HepG2 (cell line): ENCODE data around the gene CD40. TPM values are rescaled to one million over a fixed set of nuclear protein-coding genes. Genes with fewer than 3 reads are reported as not detected.

Source experiments
- ATAC-seq: fragments of 200-7000 bp; cut with Tn5 transposase; 3 replicates; pipeline ENCODE4 v1.9.1; 2020; ENCODE audit warnings: mild to moderate bottlenecking, moderate library complexity
- BruUV-seq: library from RNA; stranded (reverse); fragments of 400-500 nt; replicated peaks from 2 replicates; lab custom pipeline; 2021; lab: Mats Ljungman, UMichigan
- CTCF ChIA-PET: fragments of 300-600 bp; formaldehyde crosslinking; extraction: SDS; loops from one replicate; lab custom pipeline; 2021; ENCODE audit warnings: low total read pairs, inconsistent platforms, low intra/inter-chr PET ratio; lab: Yijun Ruan, JAX
- POLR2A ChIA-PET: fragments of 350-600 bp; sonication (Branson Sonifier 250); formaldehyde crosslinking; loops from one replicate; lab custom pipeline; 2020; ENCODE audit warnings: antibody characterized with exemption, inconsistent platforms; lab: Yijun Ruan, JAX
- DNase-seq: peaks from one replicate; pipeline ENCODE4 v3.0.0-alpha.2; 2015; ENCODE audit warnings: low spot score
- FAIRE-seq: peaks from 3 replicates; lab custom pipeline; 2011; peaks lifted over from hg19 to GRCh38; lab: Jason Lieb, UNC
- H2AFZ ChIP-seq: one replicate; pipeline ENCODE4 v1.6.1; 2011; ENCODE audit warnings: low read length, inconsistent platforms
- H3K27ac ChIP-seq: fragments of 300-600 bp; 3 replicates; pipeline ENCODE4 v1.8.0; 2011; ENCODE audit warnings: mixed run types, mild to moderate bottlenecking, mixed read lengths, low read length, inconsistent platforms; ENCODE audit not compliant: insufficient read depth; ENCODE audit errors: extremely low read length
- H3K27me3 ChIP-seq, 2 experiments: fragments of 200-600 bp in 1 of 2; 2 replicates in 1 of 2; 3 replicates in 1 of 2; pipeline versions ENCODE4 v1.6.0 to v1.8.0; 2011; ENCODE audit warnings: low read length in 2 of 2, mild to moderate bottlenecking in 2 of 2, moderate library complexity in 2 of 2, inconsistent platforms in 1 of 2; ENCODE audit not compliant: insufficient read depth in 2 of 2, control insufficient read depth in 1 of 2
- H3K36me3 ChIP-seq, 2 experiments: fragments of 200-600 bp in 1 of 2; replicated peaks in 1 of 2; 2 replicates in 1 of 2; 3 replicates in 1 of 2; pipeline versions ENCODE4 v1.5.1 to v1.8.0; 2011; ENCODE audit warnings: low read length in 2 of 2, inconsistent platforms in 1 of 2; ENCODE audit not compliant: insufficient read depth in 2 of 2, control insufficient read depth in 1 of 2
- H3K4me1 ChIP-seq: 2 replicates; pipeline ENCODE4 v1.5.1; 2012; ENCODE audit warnings: low read length, inconsistent platforms; ENCODE audit not compliant: insufficient read depth
- H3K4me2 ChIP-seq: 2 replicates; pipeline ENCODE4 v1.6.0; 2011; ENCODE audit warnings: low read depth, low read length, inconsistent platforms
- H3K4me3 ChIP-seq, 3 experiments: fragments of 200-600 bp in 1 of 3; sonication (generic), shearing (Covaris generic) in 1 of 3; replicated peaks in 1 of 3; 2 replicates each; pipeline ENCODE4 v1.5.1; 2011 to 2016; ENCODE audit warnings: low read length in 3 of 3, inconsistent platforms in 2 of 3, low read depth in 2 of 3, mild to moderate bottlenecking in 2 of 3, control low read depth in 1 of 3, mixed read lengths in 1 of 3; ENCODE audit not compliant: insufficient read depth in 1 of 3
- H3K79me2 ChIP-seq: one replicate; pipeline ENCODE4 v1.6.1; 2011; ENCODE audit warnings: low read length, inconsistent platforms; ENCODE audit not compliant: insufficient read depth
- H3K9ac ChIP-seq: 2 replicates; pipeline ENCODE4 v1.6.0; 2011; ENCODE audit warnings: mild to moderate bottlenecking, low read depth, low read length, inconsistent platforms; ENCODE audit not compliant: insufficient read depth
- H3K9me3 ChIP-seq: 2 replicates; pipeline ENCODE4 v1.5.1; 2012; ENCODE audit warnings: mild to moderate bottlenecking, low read length
- H4K20me1 ChIP-seq: 2 replicates; pipeline ENCODE4 v1.6.0; 2011; ENCODE audit warnings: inconsistent platforms, mild to moderate bottlenecking, low read length, moderate library complexity; ENCODE audit not compliant: insufficient read depth
- KLF13 ChIP-seq: sonication (generic); formaldehyde crosslinking; IDR thresholded peaks from 2 replicates; pipeline ENCODE4 v1.4.0; 2020; ENCODE audit warnings: mild to moderate bottlenecking, missing genetic modification reagents
- NFRKB ChIP-seq: fragments of 450-650 bp; IDR thresholded peaks from 2 replicates; pipeline ENCODE4 v1.6.1; 2017
- SP5 ChIP-seq: IDR thresholded peaks from 2 replicates; pipeline ENCODE4 v1.6.1; 2016; ENCODE audit warnings: low read depth, borderline replicate concordance
- ZNF331 ChIP-seq: sonication (generic); formaldehyde crosslinking; IDR thresholded peaks from 2 replicates; pipeline ENCODE4 v1.4.0; 2020; ENCODE audit warnings: missing genetic modification reagents
- ZNF33B ChIP-seq: sonication (generic); formaldehyde crosslinking; IDR thresholded peaks from 2 replicates; pipeline ENCODE4 v1.5.1; 2020; ENCODE audit warnings: mild to moderate bottlenecking, missing genetic modification reagents
- ZNF530 ChIP-seq: sonication (generic); formaldehyde crosslinking; IDR thresholded peaks from 2 replicates; pipeline ENCODE4 v1.5.0; 2020; ENCODE audit warnings: low read depth, mild to moderate bottlenecking, missing genetic modification reagents
- WGBS: methylation state at CpG from one replicate; pipeline ENCODE4 v1.1.6; 2017; ENCODE audit warnings: low lambda C conversion rate; 5-methylcytosine and 5-hydroxymethylcytosine counted together
- in situ Hi-C: cut with HindIII; loops from 2 replicates; pipeline ENCODE4 v1.10.0; 2017; ENCODE audit warnings: low pct_unique_long_range_greater_than_20kb; ENCODE audit not compliant: extremely low pct_ligation_motif_present
- intact Hi-C: fragments of 100-400 bp; cut with micrococcal nuclease; formaldehyde crosslinking; loops from one replicate; pipeline ENCODE4 v1.10.0; 2022; ENCODE audit not compliant: unreplicated experiment
- polyA plus RNA-seq, 8 experiments: library from polyadenylated mRNA; depleted of rRNA in 3 of 8; stranded (reverse) in 7 of 8; unstranded in 1 of 8; fragments of >200 nt; fragmentation: Illumina TruSeq in 4 of 8; extraction: Trizol in 4 of 8; gene quantifications; 2 replicates each; pipeline versions ENCODE4 v1.2.1 to v1.2.3, GENCODE V29; 2011 to 2016; ENCODE audit warnings: low read depth in 4 of 8, missing spikeins in 1 of 8, mixed read lengths in 1 of 8; ENCODE audit not compliant: insufficient read depth in 1 of 8
- total RNA-seq, 5 experiments: library from RNA; depleted of rRNA; stranded (reverse); fragments of >200 nt; fragmentation: Illumina TruSeq; extraction: Trizol; gene quantifications; 2 replicates each; pipeline ENCODE4 v1.2.3, GENCODE V29; 2016; ENCODE audit warnings: low read depth in 1 of 5
- TF ChIP-seq, protein P1 (sequence below): sonication (generic); formaldehyde crosslinking; IDR thresholded peaks from 2 replicates; pipeline ENCODE4 v1.4.0; 2020; ENCODE audit warnings: missing genetic modification reagents, borderline replicate concordance
- TF ChIP-seq, protein P2 (sequence below): sonication (generic); formaldehyde crosslinking; IDR thresholded peaks from 2 replicates; pipeline ENCODE4 v1.4.0; 2020; ENCODE audit warnings: missing genetic modification reagents
- TF ChIP-seq, protein P3 (sequence below): sonication (generic); formaldehyde crosslinking; IDR thresholded peaks from 2 replicates; pipeline ENCODE4 v1.8.0; 2022; ENCODE audit warnings: missing genetic modification reagents, mild to moderate bottlenecking, moderate library complexity, borderline replicate concordance
- TF ChIP-seq, protein P4 (sequence below): sonication (generic); formaldehyde crosslinking; IDR thresholded peaks from 2 replicates; pipeline ENCODE4 v1.4.0; 2020; ENCODE audit warnings: missing genetic modification reagents
- TF ChIP-seq, protein P5 (sequence below): conservative IDR thresholded peaks from 2 replicates; pipeline ENCODE4 v1.6.1; 2018; ENCODE audit warnings: missing genetic modification reagents
- TF ChIP-seq, protein P6 (sequence below): sonication (generic); formaldehyde crosslinking; IDR thresholded peaks from 2 replicates; pipeline ENCODE4 v1.5.0; 2020; ENCODE audit warnings: missing genetic modification reagents, mild to moderate bottlenecking, borderline replicate concordance

Gene CD40
- total and polyA plus RNA-seq, 2 of the 13 experiments (the other 11 are each of a cell fraction or from before 2014, with no cell fraction given) = 4.6 to 13.4 TPM

DNA sequence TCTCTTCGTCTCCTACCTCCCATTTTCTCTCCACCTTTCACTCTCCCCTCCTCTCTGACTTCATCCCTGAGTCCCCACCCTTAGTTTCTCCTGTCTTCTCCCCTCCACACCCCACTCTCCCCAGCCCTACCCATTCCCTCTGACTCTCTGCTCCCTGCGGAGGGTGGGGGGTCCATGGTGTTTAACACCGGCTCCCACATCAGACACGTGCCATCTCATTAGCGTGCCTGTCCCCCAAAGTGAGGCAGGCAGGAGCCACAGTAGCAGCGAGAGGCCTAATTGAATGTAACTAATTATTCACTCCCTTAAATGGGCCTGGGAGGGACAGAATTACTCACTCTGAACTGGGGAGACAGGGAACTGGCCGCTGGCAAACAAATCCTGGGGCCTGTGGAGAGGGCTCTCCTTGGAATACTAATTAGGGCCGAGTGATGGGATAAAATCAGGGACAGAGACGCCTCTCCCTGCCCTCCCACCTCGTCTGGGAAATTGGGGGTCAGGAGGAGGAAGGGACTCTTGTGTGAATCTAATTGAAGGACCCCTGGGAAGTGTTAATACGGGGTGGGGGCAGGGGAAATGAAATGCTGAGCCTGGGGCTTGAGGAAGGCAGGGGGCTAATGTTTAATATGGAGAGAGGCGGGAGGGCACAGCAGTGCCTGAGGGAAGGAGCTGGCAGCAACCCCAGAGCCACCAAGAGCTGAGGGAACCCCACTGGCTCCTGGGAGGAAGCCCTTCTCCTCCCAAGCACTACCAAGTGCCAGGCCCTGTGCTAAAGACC, 17.9 kb downstream of the CD40 start:
- ATAC-seq (no peak), DNase-seq (no peak), FAIRE-seq (no peak)
- WGBS = 7% methylated on average over 12 of the region's 12 CpGs
- BruUV-seq = no TSS peak
- H3K36me3 ChIP-seq = no peaks in the 10 kb centered on the region
- H3K9me3 ChIP-seq = no peaks in the 10 kb centered on the region
- no peak overlapping the region for H3K9ac ChIP-seq
- intact Hi-C loops (no loop called here), in situ Hi-C loops (no loop called here)
- H3K4me1 ChIP-seq = no peaks in the 10 kb centered on the region
- H3K27me3 ChIP-seq = peaks cover 13 to 75% of the 10 kb centered on the region in 2 experiments; a peak in 4 of 5 replicates
- no peak overlapping the region for H2AFZ ChIP-seq
- ChIA-PET CTCF (interaction anchor here (1.1 kb wide), 1 partner anchor 113 kb away, joined by 5 read pairs; no protein-coding TSS in a partner anchor), POLR2A (no interaction called here)
- H3K79me2 ChIP-seq = no peaks in the 10 kb centered on the region
- no peaks in the 10 kb centered on the region for H4K20me1 ChIP-seq
- H3K4me3 ChIP-seq = no peak overlapping the region
- H3K27ac ChIP-seq = no peak overlapping the region
- H3K4me2 ChIP-seq = no peak overlapping the region
- TF ChIP-seq, protein P1, sequence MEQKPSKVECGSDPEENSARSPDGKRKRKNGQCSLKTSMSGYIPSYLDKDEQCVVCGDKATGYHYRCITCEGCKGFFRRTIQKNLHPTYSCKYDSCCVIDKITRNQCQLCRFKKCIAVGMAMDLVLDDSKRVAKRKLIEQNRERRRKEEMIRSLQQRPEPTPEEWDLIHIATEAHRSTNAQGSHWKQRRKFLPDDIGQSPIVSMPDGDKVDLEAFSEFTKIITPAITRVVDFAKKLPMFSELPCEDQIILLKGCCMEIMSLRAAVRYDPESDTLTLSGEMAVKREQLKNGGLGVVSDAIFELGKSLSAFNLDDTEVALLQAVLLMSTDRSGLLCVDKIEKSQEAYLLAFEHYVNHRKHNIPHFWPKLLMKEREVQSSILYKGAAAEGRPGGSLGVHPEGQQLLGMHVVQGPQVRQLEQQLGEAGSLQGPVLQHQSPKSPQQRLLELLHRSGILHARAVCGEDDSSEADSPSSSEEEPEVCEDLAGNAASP (CRISPR knock-in tag) = no peak
- TF ChIP-seq, protein P2, sequence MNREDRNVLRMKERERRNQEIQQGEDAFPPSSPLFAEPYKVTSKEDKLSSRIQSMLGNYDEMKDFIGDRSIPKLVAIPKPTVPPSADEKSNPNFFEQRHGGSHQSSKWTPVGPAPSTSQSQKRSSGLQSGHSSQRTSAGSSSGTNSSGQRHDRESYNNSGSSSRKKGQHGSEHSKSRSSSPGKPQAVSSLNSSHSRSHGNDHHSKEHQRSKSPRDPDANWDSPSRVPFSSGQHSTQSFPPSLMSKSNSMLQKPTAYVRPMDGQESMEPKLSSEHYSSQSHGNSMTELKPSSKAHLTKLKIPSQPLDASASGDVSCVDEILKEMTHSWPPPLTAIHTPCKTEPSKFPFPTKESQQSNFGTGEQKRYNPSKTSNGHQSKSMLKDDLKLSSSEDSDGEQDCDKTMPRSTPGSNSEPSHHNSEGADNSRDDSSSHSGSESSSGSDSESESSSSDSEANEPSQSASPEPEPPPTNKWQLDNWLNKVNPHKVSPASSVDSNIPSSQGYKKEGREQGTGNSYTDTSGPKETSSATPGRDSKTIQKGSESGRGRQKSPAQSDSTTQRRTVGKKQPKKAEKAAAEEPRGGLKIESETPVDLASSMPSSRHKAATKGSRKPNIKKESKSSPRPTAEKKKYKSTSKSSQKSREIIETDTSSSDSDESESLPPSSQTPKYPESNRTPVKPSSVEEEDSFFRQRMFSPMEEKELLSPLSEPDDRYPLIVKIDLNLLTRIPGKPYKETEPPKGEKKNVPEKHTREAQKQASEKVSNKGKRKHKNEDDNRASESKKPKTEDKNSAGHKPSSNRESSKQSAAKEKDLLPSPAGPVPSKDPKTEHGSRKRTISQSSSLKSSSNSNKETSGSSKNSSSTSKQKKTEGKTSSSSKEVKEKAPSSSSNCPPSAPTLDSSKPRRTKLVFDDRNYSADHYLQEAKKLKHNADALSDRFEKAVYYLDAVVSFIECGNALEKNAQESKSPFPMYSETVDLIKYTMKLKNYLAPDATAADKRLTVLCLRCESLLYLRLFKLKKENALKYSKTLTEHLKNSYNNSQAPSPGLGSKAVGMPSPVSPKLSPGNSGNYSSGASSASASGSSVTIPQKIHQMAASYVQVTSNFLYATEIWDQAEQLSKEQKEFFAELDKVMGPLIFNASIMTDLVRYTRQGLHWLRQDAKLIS = no peak
- no peak for TF ChIP-seq ZNF530 (CRISPR knock-in tag)
- TF ChIP-seq, protein P3, sequence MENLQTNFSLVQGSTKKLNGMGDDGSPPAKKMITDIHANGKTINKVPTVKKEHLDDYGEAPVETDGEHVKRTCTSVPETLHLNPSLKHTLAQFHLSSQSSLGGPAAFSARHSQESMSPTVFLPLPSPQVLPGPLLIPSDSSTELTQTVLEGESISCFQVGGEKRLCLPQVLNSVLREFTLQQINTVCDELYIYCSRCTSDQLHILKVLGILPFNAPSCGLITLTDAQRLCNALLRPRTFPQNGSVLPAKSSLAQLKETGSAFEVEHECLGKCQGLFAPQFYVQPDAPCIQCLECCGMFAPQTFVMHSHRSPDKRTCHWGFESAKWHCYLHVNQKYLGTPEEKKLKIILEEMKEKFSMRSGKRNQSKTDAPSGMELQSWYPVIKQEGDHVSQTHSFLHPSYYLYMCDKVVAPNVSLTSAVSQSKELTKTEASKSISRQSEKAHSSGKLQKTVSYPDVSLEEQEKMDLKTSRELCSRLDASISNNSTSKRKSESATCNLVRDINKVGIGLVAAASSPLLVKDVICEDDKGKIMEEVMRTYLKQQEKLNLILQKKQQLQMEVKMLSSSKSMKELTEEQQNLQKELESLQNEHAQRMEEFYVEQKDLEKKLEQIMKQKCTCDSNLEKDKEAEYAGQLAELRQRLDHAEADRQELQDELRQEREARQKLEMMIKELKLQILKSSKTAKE (CRISPR knock-in tag) = no peak
- TF ChIP-seq KLF13 = no peak
- no peak for TF ChIP-seq ZNF331 (CRISPR knock-in tag)
- TF ChIP-seq, protein P4, sequence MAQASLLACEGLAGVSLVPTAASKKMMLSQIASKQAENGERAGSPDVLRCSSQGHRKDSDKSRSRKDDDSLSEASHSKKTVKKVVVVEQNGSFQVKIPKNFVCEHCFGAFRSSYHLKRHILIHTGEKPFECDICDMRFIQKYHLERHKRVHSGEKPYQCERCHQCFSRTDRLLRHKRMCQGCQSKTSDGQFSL (CRISPR knock-in tag) = no peak
- no peak for TF ChIP-seq ZNF33B (CRISPR knock-in tag)
- TF ChIP-seq NFRKB = no peak
- TF ChIP-seq, protein P5, sequence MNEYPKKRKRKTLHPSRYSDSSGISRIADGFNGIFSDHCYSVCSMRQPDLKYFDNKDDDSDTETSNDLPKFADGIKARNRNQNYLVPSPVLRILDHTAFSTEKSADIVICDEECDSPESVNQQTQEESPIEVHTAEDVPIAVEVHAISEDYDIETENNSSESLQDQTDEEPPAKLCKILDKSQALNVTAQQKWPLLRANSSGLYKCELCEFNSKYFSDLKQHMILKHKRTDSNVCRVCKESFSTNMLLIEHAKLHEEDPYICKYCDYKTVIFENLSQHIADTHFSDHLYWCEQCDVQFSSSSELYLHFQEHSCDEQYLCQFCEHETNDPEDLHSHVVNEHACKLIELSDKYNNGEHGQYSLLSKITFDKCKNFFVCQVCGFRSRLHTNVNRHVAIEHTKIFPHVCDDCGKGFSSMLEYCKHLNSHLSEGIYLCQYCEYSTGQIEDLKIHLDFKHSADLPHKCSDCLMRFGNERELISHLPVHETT (CRISPR knock-in tag) = no peak
- TF ChIP-seq, protein P6, sequence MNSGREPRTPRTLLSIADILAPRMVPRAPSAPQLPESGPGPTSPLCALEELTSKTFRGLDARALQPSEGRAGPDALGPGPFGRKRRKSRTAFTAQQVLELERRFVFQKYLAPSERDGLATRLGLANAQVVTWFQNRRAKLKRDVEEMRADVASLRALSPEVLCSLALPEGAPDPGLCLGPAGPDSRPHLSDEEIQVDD (CRISPR knock-in tag) = no peak
- no peak for TF ChIP-seq SP5 (CRISPR knock-in tag)
